RCC 7860 (cell line): ENCODE results near the gene CTSF.
"Not testable (repeated sequence)": the region's sequence is repeated elsewhere in the genome, so short reads cannot be mapped to it uniquely, and the experiment has no call there.

Experiments used
- DNase-seq: peaks from one replicate; pipeline ENCODE4 v3.0.0-alpha.2; 2015; ENCODE audit warnings: low spot score
- FAIRE-seq: peaks from 2 replicates; lab custom pipeline; 2012; peaks lifted over from hg19 to GRCh38; lab: Jason Lieb, UNC

The CTSF gene

DNA sequence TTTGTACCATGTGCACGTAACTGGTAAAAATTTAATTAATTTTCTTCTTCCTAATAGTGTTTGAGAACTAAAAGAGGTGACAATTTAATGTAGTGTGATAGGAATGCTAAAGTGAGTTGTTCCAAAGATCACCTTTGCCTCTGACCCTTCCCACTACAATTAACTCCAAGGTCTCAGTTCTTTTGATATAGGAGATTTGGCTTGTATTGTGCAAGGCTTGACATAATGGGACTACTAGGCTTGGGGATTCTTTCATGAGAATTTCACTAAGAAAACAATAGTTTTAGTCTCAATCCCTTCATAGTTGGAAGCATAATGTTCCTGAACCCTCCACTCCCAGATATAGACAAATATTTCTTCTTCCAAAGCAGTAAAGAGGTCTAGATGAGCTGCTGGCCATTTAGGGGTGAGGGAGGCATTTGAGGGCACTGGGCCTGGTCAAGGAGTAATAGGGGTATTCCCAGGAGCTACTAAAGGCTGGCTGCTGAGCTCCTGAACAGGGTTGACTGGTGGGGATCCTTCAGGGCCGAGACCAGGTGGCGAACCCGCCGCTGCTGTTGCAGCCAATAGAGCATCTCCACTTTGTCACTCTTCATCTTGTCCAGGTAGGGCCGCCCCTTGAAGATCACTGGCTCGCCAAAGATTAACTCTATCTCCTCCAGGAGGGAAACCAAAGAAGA lies 21.7 kb upstream of the CTSF start:
- FAIRE-seq: no peak
- no peak for DNase-seq

DNA sequence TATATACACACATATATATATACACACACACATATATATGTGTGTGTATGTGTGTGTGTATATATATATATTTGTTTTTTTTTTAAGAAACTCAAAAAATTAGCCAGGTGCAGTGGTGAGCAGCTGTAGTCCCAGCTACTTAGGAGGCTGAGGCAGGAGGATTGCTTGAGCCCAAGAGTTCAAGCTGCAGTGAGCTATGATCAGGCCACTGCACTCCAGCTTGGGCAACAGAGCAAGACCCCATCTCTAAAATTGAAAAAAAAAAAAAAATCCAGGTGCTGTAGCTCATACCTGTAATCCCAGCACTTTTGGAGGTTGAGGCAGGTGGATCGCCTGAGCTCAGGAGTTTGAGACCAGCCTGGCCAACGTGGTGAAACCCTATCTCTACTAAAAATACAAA lies 20.9 kb upstream of the CTSF start:
- not testable (repeated sequence) for DNase-seq, FAIRE-seq

DNA sequence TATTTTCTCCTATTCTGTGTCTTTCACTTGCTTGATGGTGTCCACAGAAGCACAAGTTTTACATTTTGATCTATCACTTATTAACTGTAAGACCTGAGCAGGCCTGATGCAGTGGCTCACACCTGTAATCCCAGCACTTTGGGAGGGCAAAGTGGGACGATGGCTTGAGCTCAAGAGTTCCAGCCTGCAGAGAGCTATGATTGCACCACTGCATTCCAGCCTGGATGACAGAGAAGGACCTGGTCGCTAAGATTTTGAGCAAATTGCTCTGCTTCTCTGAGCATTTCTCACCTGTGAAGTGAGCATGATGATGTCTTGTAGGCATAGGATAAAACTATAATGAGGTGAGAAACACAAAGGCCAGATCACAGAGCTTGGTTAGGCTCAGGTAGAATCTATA lies 17.7 kb upstream of the CTSF start:
- DNase-seq (no peak), FAIRE-seq (no peak)

DNA sequence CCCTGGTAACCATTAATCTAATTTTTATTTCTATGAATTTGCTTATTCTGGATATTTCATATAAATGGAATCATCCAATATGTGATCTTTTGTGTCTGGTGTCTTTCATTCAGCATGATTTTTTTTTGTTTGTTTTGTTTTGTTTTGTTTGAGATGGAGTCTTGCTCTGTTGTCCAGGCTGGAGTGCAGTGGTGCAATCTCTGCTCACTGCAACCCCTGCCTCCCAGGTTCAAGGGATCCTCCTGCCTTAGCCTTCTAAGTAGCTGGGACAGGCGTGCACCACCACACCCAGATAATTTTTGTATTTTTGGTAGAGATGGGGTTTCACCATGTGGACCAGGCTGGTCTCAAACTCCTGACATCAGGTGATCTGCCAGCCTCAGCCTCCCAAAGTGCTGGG lies 17.0 kb upstream of the CTSF start:
- FAIRE-seq, DNase-seq: not testable (repeated sequence)

DNA sequence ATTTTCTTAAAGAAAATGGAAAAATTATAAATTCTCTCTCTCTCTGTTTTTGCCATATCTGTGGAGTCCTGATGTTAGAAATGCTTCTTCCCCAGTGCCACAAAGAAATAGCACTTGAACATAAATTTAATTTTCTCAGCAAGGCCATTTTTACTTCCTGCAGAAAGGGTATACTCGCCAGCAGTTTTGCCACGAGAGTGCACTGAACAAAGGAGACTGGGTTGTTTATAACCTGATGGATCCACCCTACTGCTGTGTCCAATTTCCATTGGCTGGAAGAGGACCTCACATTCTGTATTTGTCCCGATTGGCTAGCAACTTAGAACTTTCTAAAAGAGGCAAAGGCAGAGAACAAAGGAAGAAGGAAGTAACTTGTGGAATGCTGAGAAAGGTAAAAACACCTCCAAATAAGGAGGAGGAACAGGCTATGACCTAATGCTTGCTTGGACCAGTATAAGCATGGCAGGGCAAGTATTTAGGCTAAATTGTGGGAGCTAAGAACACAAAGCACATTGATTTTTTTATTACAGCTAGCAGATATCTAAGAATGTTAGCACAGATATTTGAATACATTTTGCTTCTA lies 14.2 kb upstream of the CTSF start:
- DNase-seq, FAIRE-seq: not testable (repeated sequence)

DNA sequence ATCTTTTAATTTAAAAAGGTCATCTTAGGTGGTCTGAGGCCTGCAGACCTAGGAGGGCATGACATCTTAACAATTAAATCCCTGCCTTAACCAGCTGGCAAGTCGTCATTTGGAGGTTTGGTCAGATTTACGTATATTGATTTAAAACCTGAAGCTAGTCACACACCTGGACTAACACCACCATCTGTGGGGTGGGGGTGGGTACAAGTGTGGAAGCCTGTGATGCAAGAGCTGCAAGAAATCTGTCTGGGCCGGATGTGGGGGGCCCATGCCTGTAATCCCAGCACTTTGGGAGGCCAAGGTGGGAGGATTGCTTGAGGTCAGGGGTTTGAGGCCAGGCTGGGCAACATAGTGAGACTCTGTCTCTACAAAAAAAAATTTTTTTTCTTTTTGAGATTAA lies 12.9 kb upstream of the CTSF start:
- FAIRE-seq: no peak
- no peak for DNase-seq

DNA sequence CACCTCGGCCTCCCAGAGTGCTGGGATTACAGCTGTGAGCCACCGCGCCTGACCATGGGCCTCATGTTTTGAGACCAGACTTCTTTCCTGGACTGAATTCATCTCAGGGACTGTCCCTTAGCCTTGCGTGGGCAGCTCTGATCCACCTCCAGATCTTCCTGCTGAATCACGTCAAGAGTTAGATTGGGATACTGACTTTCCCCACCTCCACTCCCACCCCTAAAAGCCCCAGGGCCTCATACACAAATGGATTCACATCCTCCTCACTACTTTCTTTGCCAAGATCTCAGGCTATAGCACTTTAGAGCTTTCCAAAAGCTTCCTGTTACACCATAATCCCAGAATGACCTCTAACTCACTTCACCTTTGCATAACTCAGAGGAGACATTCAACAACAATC lies 12.4 kb upstream of the CTSF start:
- no peak for FAIRE-seq
- no peak for DNase-seq

DNA sequence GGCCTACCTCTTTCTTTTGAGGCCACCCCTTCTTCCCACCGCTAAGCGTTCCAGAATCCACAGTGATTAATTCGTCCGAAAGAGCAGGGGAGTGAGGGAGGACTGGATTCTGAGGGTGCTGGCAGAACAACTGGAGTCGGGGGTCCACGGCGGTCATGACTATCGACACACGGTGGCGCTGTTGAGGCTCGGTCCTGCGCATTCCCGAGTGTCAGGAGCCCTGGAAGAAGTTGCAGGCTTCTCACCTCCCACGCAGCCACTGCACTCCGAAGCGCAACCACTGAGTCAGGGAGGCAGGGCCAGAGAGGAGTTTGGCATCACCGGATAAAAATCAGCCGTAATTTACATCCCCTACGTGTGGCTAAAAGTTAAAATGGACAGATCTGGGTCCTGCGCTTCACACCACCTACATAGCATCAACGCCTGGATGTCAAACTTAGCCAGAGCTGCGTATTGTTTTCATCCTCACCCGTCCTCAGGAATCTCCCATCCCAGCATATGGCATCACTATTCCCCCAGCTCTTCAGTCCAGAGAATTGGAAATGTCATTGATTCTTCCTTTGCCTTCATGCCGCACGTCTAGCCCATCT lies 10.7 kb upstream of the CTSF start:
- FAIRE-seq (no peak), DNase-seq (peak; percentile 13)

DNA sequence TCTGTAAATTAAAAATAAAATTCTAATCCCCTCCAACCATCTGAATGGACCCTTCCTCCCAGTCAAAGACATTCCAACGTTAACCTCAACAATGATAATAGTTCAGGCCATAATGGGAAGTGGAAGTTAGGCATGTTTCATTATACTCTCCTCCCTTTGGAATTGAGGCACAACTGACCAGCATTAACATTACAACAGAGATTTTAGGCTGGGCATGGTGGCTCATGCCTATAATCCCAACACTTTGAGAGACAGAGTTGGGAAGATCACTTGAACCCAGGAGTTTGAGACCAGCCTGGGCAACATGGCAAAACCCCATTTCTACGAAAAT lies 2.4 kb upstream of the CTSF start:
- DNase-seq (no peak), FAIRE-seq (no peak)

DNA sequence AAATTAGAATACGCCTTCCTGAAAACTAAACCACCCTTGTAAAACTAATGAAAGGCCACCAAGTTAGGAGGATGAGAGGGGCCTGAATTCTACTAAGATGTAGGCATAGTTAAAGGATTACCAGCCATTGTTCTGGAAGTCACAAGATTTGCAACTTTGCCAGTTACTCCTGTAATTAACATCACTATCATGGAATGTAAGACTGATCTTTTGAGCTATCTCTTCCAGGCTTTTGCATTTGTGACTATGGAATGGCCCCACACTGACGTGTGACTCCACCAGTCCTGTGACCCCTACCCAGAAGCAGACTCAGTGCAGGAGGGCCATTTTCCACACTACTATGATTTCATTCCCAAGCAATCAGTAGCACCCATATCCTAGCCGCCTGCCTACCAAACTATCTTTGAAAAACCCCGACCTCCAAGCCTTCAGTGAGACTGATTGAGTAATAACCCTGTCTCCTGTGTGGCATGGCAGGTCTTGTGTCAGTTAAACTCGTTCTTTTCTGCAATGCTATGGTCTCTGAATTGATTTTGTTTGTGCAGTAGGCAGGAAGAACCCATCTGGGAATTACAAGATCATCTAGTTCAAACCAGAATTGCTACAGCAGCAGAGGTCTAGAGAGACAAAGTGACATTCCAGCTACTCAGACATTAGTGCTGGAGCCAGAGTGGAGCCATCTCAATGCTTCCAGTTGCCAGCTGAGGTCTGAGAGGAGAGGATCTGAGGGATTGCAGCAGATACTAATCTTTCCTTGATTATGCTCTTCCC lies 1.9 kb upstream of the CTSF start:
- no peak for DNase-seq
- no peak for FAIRE-seq

DNA sequence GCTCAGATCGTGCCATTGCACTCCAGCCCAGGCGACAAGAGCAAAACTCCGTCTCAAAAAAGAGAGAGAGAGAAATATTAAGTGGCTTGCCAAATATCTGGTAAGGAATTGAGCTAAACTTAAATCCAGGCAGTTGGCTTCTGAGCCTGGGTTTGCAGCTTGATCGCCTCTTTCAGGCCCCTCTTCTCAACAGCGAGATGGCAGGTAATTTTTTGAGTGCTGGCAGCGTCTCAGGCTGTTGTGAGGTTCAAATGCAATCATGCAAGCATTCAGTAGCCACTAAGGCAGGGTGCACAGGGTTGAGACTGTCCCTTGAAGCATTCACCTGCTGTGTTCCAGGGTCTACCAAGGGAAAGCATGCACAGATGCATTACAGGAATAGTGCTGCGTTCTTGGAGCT lies 670 bp upstream of the CTSF start:
- DNase-seq (no peak), FAIRE-seq (no peak)

DNA sequence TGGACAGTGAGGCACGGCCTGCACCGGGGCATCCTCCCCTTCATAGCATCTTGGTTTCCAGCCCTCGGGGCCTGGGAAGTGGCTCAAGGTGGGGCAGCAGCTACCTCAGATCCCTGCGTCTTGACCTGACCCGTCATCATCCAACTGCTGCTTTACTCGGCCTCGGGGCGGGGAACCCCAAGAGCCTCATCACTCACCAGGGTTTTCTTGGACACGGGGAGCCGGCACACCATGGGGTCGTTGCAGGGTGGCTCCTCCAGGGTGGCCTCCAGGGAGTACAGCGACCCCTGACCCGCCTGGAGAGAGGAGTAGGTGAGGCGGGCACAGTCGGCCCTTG lies 651 bp downstream of the CTSF start:
- FAIRE-seq: no peak

DNA sequence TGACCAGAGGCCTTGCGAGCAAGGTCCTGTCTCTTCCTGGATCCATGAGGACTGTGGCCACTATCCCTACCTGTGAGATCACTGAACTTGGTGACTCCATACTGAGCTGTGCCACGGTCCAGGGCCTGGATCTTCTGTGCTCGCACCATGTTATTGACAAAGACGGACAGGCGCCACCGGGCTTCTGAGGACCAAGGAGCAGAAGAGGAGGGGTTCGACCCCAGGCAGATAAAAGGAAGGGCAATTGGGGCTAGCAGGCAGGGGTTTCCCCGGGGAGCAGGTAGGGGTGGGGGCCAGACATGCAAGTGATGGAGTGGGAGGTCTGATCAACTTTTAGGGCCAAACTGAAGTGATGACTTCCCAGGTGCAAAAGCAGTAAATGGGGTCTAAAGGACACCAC lies 2.2 kb downstream of the CTSF start:
- no peak for DNase-seq
- no peak for FAIRE-seq

More for the DNA sequence above, 651 bp downstream of the CTSF start:
- no peak for DNase-seq

DNA sequence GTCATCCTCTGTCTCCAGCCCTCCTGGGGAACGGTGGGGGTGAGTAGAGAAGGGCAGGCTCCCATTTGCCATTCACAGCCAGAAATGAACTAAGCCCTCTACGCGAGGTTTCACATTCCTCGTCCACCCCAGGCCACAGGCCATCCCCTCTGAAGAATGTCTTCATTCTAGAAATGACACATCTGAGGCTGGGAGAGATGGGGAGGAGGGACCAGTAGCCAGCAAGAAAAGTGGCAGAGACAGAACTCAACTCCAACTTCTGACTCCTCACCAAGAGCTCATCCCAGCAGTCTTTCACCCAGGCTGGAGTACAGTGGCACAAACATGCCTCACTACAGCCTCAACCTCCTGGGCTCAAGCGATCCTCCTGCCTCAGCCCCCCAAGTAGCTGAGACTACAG lies 3.4 kb downstream of the CTSF start:
- DNase-seq (no peak), FAIRE-seq (no peak)

DNA sequence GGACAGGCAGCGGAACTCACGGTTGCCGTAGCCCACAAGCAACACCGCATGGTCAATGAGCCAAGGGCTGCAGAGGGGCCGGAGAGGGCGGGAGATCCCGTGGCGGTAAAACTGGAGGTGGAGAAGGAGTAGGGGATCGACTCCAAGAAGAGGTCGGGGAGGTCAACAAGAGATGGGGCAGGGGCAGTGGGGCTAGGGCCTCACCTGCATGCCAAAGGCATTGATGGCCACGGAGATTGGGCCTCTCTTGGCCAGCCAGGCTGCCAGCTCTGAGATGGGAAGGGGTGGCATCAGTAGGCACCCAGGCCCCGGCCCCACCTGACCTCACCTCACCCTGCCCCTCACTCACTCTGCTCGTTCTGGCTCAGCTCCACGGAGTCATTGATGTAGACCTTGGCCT lies 3.9 kb downstream of the CTSF start:
- DNase-seq: no peak
- FAIRE-seq: no peak

DNA sequence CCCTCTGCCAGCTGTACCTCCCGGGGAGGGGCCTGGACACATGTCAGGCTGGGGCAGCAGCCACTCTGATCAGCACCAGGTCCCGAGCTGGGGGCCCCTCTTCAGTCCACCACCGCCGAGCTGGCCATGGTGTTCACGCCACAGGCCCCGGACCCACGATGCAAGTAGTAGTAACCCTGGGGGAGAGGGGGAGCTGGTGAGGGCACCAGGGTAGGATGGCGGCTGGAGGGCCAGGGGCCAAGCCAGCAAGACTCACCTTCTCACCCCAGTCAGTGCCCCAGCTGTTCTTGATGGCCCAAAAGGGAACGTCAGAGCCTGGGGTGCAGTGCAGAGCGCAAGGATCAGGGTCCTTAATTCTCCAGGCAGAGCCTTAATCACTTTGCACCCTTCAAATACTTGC lies 4.6 kb downstream of the CTSF start:
- FAIRE-seq (no peak), DNase-seq (no peak)

DNA sequence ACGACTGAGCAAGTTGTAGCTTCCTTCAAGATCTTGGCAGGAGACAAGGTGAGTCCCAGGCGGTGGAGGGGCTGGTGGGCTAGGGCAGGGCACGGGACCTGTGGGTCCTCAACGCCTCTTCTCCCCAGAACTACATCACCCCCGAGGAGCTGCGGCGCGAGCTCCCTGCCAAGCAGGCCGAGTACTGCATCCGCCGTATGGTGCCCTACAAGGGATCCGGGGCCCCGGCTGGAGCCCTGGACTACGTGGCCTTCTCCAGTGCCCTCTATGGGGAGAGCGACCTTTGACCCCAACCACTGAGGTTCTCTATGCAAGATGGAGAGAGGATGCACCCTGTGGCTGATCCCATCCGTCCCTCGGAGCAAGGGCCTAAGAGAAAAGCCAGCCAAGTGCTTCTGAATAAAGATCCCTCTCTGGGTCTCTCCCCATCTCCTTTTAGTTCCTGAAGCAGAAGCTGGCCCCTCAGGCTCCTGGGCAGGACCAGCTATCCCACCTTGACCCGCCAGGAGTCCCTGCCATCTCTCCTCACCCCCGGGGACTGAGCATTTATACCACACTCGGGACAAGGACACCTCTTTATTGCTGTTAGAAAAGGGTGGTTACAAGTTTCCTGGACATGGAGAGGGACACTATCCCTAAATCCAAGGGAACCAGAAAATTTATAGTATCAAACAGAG lies 5.4 kb downstream of the CTSF start:
- no peak for FAIRE-seq
- no peak for DNase-seq

DNA sequence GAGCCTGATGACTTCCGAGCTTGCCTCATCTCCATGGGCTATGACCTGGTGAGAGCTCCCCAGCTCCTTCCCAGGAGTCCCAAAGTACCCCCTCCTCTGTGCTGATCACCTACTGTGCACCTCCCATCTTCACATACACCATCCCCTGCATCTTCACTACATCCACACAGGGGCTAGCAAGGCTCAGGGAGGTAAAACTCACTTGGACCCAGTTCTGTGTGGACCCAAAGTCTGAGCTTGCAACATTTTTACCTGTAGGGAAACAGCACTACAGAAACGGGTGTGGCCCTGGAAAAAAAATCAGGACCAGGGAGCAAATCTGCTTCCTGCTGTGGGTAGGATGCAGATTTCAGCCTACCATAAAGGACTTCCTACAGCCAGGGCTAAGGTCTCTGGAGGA lies 6.1 kb downstream of the CTSF start:
- FAIRE-seq (no peak), DNase-seq (no peak)

DNA sequence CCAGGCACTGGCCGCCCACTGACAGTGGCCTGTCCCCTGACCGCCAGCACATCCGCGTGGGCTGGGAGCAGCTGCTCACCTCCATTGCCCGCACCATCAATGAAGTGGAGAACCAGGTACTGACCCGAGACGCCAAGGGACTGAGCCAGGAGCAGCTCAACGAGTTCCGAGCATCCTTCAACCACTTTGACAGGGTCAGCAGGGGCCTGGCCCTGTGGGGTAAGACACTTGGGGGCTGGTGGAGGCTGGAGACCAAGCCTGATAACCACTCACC lies 6.5 kb downstream of the CTSF start:
- FAIRE-seq: no peak
- DNase-seq: no peak

DNA sequence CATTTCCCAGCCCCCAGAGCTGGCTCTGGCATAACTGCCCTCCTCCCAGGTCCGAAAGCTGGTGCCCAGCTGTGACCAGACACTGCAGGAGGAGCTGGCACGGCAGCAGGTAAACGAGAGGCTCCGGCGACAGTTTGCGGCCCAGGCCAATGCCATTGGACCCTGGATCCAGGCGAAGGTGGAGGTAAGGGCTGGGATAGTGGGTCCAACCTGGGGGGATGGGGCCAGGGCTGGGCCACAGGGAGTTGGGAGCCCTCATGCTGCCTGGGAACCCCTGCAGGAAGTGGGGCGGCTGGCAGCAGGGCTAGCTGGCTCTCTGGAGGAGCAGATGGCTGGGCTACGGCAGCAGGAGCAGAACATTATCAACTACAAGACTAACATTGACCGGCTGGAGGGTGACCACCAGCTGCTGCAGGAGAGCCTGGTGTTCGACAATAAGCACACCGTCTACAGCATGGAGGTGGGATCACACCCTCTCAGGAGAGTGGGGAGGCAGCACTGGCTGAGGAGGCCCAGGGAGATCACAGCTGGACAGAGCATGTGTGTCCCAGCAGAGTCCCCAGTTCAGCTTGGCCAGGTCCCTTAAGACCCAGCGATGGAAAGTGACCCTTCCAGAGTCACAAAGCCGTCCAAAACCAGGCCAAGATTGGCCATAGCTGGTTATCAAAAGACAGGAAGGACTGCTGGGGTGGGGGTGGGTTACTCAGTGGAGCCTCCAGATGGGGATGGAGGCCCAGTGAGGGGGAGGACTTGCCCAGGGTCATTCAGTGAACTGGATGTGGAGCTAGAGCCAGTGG lies 7.0 kb downstream of the CTSF start:
- DNase-seq (no peak), FAIRE-seq (no peak)
